BJ (cell line): ENCODE measurements around the gene MOGAT1. TPM values are rescaled to one million over a fixed set of nuclear protein-coding genes. Genes with fewer than 3 reads are reported as not detected.

ENCODE experiments used
- CTCF ChIA-PET: fragments of 350-600 bp; formaldehyde crosslinking; extraction: SDS; loops from one replicate; lab custom pipeline; 2021; ENCODE audit warnings: antibody characterized with exemption, inconsistent platforms; lab: Yijun Ruan, JAX
- POLR2A ChIA-PET: fragments of 300-600 bp; sonication (Branson Sonifier 250); formaldehyde crosslinking; extraction: SDS; loops from one replicate; lab custom pipeline; 2021; ENCODE audit warnings: antibody characterized with exemption; lab: Charles Lee
- DNase-seq: peaks from one replicate; pipeline ENCODE4 v3.0.0-alpha.2; 2011; ENCODE audit warnings: low read depth
- H3K27me3 ChIP-seq: 2 replicates; pipeline ENCODE4 v1.6.0; 2011; ENCODE audit warnings: low read length; ENCODE audit not compliant: control insufficient read depth, insufficient read depth
- H3K36me3 ChIP-seq: 2 replicates; pipeline ENCODE4 v1.5.1; 2011; ENCODE audit warnings: low read length; ENCODE audit not compliant: control insufficient read depth, insufficient read depth
- H3K4me3 ChIP-seq: 2 replicates; pipeline ENCODE4 v1.5.1; 2011; ENCODE audit warnings: low read depth, mild to moderate bottlenecking, control low read depth, low read length
- CTCF ChIP-seq: IDR thresholded peaks from 2 replicates; pipeline ENCODE4 v1.5.1; 2011; ENCODE audit warnings: low read depth, mild to moderate bottlenecking, control low read depth, inconsistent platforms, low read length, moderate library complexity; ENCODE audit not compliant: insufficient read depth
- polyA plus RNA-seq: library from polyadenylated mRNA; depleted of rRNA; stranded (reverse); fragments of >200 nt; gene quantifications from 2 replicates; pipeline ENCODE4 v1.2.3, GENCODE V29; 2011

The MOGAT1 gene
- polyA plus RNA-seq, 1 experiment: not detected

GRCh38 chr2:222732489-222733178, 61.2 kb downstream of the MOGAT1 start:
- no peak overlapping the region for H3K4me3 ChIP-seq
- ChIA-PET POLR2A (no interaction called here), CTCF (no interaction called here)
- TF ChIP-seq CTCF: no peak
- no peaks in the 10 kb centered on the region for H3K27me3 ChIP-seq
- H3K36me3 ChIP-seq: no peaks in the 10 kb centered on the region
- DNase-seq: no peak

GRCh38 chr2:222733470-222733845, 62.0 kb downstream of the MOGAT1 start:
- no peak for TF ChIP-seq CTCF
- no peaks in the 10 kb centered on the region for H3K36me3 ChIP-seq
- ChIA-PET POLR2A (interaction anchor here (0.6 to 0.7 kb wide), 2 partner anchors 20 to 1208 kb away, joined by 3 to 6 read pairs; no protein-coding TSS in a partner anchor), CTCF (interaction anchor here (0.8 to 1.5 kb wide), 3 partner anchors 10 to 181 kb away, joined by 3 to 7 read pairs (median 4); no protein-coding TSS in a partner anchor)
- no peaks in the 10 kb centered on the region for H3K27me3 ChIP-seq
- H3K4me3 ChIP-seq: no peak overlapping the region
- no peak for DNase-seq

GRCh38 chr2:222733846-222734702, 62.6 kb downstream of the MOGAT1 start:
- Histone ChIP-seq H3K36me3 (no peaks in the 10 kb centered on the region), H3K4me3 (no peak overlapping the region), H3K27me3 (no peaks in the 10 kb centered on the region)
- CTCF ChIA-PET: interaction anchor here (0.8 to 1.5 kb wide), 4 partner anchors 11 to 181 kb away, joined by 3 to 7 read pairs (median 4); no protein-coding TSS in a partner anchor
- TF ChIP-seq CTCF: no peak
- POLR2A ChIA-PET: interaction anchor here (0.6 to 0.7 kb wide), 2 partner anchors 21 to 1208 kb away, joined by 3 to 6 read pairs; no protein-coding TSS in a partner anchor
- no peak for DNase-seq

- ChIA-PET POLR2A (interaction anchor here (0.6 to 1.0 kb wide), 2 partner anchors 12 to 13 kb away, joined by 4 read pairs; no protein-coding TSS in a partner anchor), CTCF (interaction anchor here (0.9 to 1.5 kb wide), 3 partner anchors 11 to 44 kb away, joined by 4 to 7 read pairs (median 4); no protein-coding TSS in a partner anchor)
- TF ChIP-seq CTCF: no peak
- Histone ChIP-seq H3K27me3 (no peaks in the 10 kb centered on the region), H3K36me3 (no peaks in the 10 kb centered on the region), H3K4me3 (no peak overlapping the region)
- no peak for DNase-seq
Measured at GRCh38 chr2:222734703-222735014, 63.2 kb downstream of the MOGAT1 start.

GRCh38 chr2:222736301-222736700, 64.8 kb downstream of the MOGAT1 start:
- POLR2A ChIA-PET: no interaction called here
- TF ChIP-seq CTCF: no peak
- CTCF ChIA-PET: interaction anchor here (1.4 to 1.6 kb wide), 3 partner anchors 9 to 46 kb away, joined by 4 to 5 read pairs (median 5); no protein-coding TSS in a partner anchor
- no peaks in the 10 kb centered on the region for H3K36me3 ChIP-seq
- no peak for DNase-seq
- no peak overlapping the region for H3K4me3 ChIP-seq
- no peaks in the 10 kb centered on the region for H3K27me3 ChIP-seq
